B cell (primary cell): ENCODE results near the gene RICTOR. TPM values are rescaled to one million over a fixed set of nuclear protein-coding genes. Genes with fewer than 3 reads are reported as not detected.

Experiments used
- ATAC-seq: fragments of 200-7000 bp; cut with Tn5 transposase; one replicate; pipeline ENCODE4 v1.10.0; 2021; ENCODE audit warnings: low read depth, mild to moderate bottlenecking, moderate number of reproducible peaks, moderate library complexity
- CTCF ChIA-PET: fragments of 350-600 bp; sonication (Branson Sonifier 250); formaldehyde crosslinking; loops from one replicate; lab custom pipeline; 2021; ENCODE audit warnings: antibody characterized with exemption, inconsistent platforms; lab: Charles Lee
- POLR2A ChIA-PET: fragments of 350-600 bp; sonication (Branson Sonifier 250); formaldehyde crosslinking; loops from one replicate; lab custom pipeline; 2021; ENCODE audit warnings: antibody characterized with exemption; lab: Charles Lee
- DNase-seq: peaks from one replicate; pipeline ENCODE4 v3.0.0; 2013
- H2AFZ ChIP-seq: 2 replicates; pipeline ENCODE4 v1.6.1; 2012; ENCODE audit warnings: mild to moderate bottlenecking, low read depth, low read length; ENCODE audit not compliant: insufficient read depth, poor library complexity, severe bottlenecking
- H3K27ac ChIP-seq, 2 donors: 1 replicate in 1 of 2; 2 replicates in 1 of 2; pipeline ENCODE4 v1.5.1; 2012 to 2013; ENCODE audit warnings: low read length in 2 of 2, mild to moderate bottlenecking in 2 of 2, moderate library complexity in 1 of 2
- H3K27me3 ChIP-seq, 4 experiments: fragments of 200-600 bp in 1 of 4; sonication (generic) in 1 of 4; replicated peaks in 1 of 4; 1 replicate in 2 of 4; 2 replicates in 2 of 4; pipeline versions ENCODE4 v1.6.1 to v1.7.0; 2013 to 2016; ENCODE audit warnings: low read length in 3 of 4, mild to moderate bottlenecking in 2 of 4, mixed read lengths in 1 of 4, moderate library complexity in 1 of 4; ENCODE audit not compliant: insufficient read depth in 4 of 4, control insufficient read depth in 3 of 4; ENCODE audit errors: control extremely low read depth in 1 of 4
- H3K36me3 ChIP-seq, 2 experiments: replicated peaks in 1 of 2; 1 replicate in 1 of 2; 2 replicates in 1 of 2; pipeline versions ENCODE4 v1.6.1 to v1.7.1; 2013; ENCODE audit warnings: low read length in 1 of 2; ENCODE audit not compliant: insufficient read depth in 2 of 2, control insufficient read depth in 1 of 2; ENCODE audit errors: control extremely low read depth in 1 of 2, extremely low read depth in 1 of 2
- H3K4me1 ChIP-seq, 2 donors: fragments of 200-600 bp in 1 of 2; sonication (generic) in 1 of 2; 1 replicate in 1 of 2; 2 replicates in 1 of 2; pipeline versions ENCODE4 v1.5.1 to v1.6.1; 2013 to 2017; ENCODE audit warnings: low read length in 2 of 2; ENCODE audit not compliant: control insufficient read depth in 2 of 2, insufficient read depth in 2 of 2
- H3K4me2 ChIP-seq: replicated peaks from 2 replicates; pipeline ENCODE3; 2012; ENCODE audit warnings: mild to moderate bottlenecking, low read depth, low read length; ENCODE audit not compliant: poor library complexity, severe bottlenecking
- H3K4me3 ChIP-seq, 5 experiments: fragments of 200-600 bp in 1 of 5; sonication (generic) in 1 of 5; 1 replicate in 3 of 5; 2 replicates in 2 of 5; pipeline versions ENCODE4 v1.5.1 to v1.7.0; 2011 to 2016; ENCODE audit warnings: low read length in 4 of 5, mild to moderate bottlenecking in 4 of 5, low read depth in 2 of 5, control low read depth in 1 of 5, moderate library complexity in 1 of 5; ENCODE audit not compliant: insufficient read depth in 1 of 5; ENCODE audit errors: control extremely low read depth in 1 of 5, extremely low read depth in 1 of 5
- H3K79me2 ChIP-seq: fragments of 200-600 bp; sonication (generic); one replicate; pipeline ENCODE4 v1.6.0; 2016; ENCODE audit warnings: low read length; ENCODE audit not compliant: control insufficient read depth, insufficient read depth
- H3K9ac ChIP-seq: fragments of 200-600 bp; sonication (generic); 2 replicates; pipeline ENCODE4 v1.6.1; 2017; ENCODE audit warnings: mild to moderate bottlenecking, low read length, moderate library complexity
- H3K9me3 ChIP-seq, 3 donors: one replicate each; pipeline versions ENCODE4 v1.6.1 to v1.7.1; 2013; ENCODE audit warnings: low read length in 2 of 3; ENCODE audit not compliant: control insufficient read depth in 2 of 3, insufficient read depth in 1 of 3; ENCODE audit errors: control extremely low read depth in 1 of 3
- H4K20me1 ChIP-seq: 2 replicates; pipeline ENCODE4 v1.6.0; 2012; ENCODE audit warnings: mild to moderate bottlenecking, low read length; ENCODE audit not compliant: insufficient read depth, control insufficient read depth, poor library complexity, severe bottlenecking
- H3K27ac Mint-ChIP-seq: one replicate; pipeline ENCODE4 v1.8.0; 2021; ENCODE audit warnings: mixed read lengths
- H3K27me3 Mint-ChIP-seq: one replicate; pipeline ENCODE4 v1.8.0; 2021; ENCODE audit warnings: mixed read lengths
- H3K4me1 Mint-ChIP-seq: one replicate; pipeline ENCODE4 v1.8.0; 2021; ENCODE audit warnings: mixed read lengths
- H3K4me3 Mint-ChIP-seq: one replicate; pipeline ENCODE4 v1.8.0; 2021; ENCODE audit warnings: mixed read lengths
- H3K9me3 Mint-ChIP-seq: one replicate; pipeline ENCODE4 v1.8.0; 2022; ENCODE audit warnings: mixed read lengths; ENCODE audit not compliant: insufficient read depth
- EZH2 ChIP-seq: IDR thresholded peaks from 2 replicates; pipeline ENCODE4 v1.6.1; 2012; ENCODE audit warnings: borderline replicate concordance, low read depth, mild to moderate bottlenecking, moderate library complexity, low read length; ENCODE audit not compliant: insufficient read depth, poor library complexity, severe bottlenecking
- WGBS: methylation state at CpG from one replicate; pipeline ENCODE4 v1.1.5; 2013; ENCODE audit warnings: missing lambda C conversion rate; ENCODE audit not compliant: insufficient coverage; 5-methylcytosine and 5-hydroxymethylcytosine counted together
- intact Hi-C: fragments of 100-400 bp; cut with micrococcal nuclease; formaldehyde crosslinking; loops from one replicate; pipeline ENCODE4 v1.10.0; 2022
- polyA plus RNA-seq: library from polyadenylated mRNA; depleted of rRNA; stranded (reverse); fragments of >200 nt; gene quantifications from 2 replicates; pipeline ENCODE4 v1.2.3, GENCODE V29; 2012
- total RNA-seq, 2 donors: library from RNA; stranded (reverse); fragments of 120-200 nt in 1 of 2; gene quantifications; 1 replicate in 1 of 2; 2 replicates in 1 of 2; pipeline versions ENCODE4 v1.2.3 to v1.2.4, GENCODE V29; 2013 to 2022
- TF ChIP-seq, protein P1 (sequence below): fragments of 200-600 bp; IDR thresholded peaks from one replicate; pipeline ENCODE4 v1.8.0; 2022; ENCODE audit warnings: antibody characterized with exemption, mild to moderate bottlenecking

Gene RICTOR
- total and polyA plus RNA-seq, 2 donors (not counting 1 experiment from before 2014, with no cell fraction given): 15.4 to 84.3 TPM

- Mint-ChIP-seq H3K4me3 (no peak overlapping the region), H3K27ac (no peak overlapping the region), H3K27me3 (peaks cover 8% of the 10 kb centered on the region), H3K9me3 (no peaks in the 10 kb centered on the region), H3K4me1 (no peaks in the 10 kb centered on the region)
- no peaks in the 10 kb centered on the region for H3K9me3 ChIP-seq
- H4K20me1 ChIP-seq: no peaks in the 10 kb centered on the region
- no peak overlapping the region for H3K4me2 ChIP-seq
- no peak for DNase-seq
- no peak overlapping the region for H3K27ac ChIP-seq
- no peaks in the 10 kb centered on the region for H3K4me1 ChIP-seq
- ChIA-PET CTCF (interaction anchor here (1.2 kb wide), 1 partner anchor 19 kb away, joined by 4 read pairs; no protein-coding TSS in a partner anchor), POLR2A (no interaction called here)
- H3K36me3 ChIP-seq: no peaks in the 10 kb centered on the region
- intact Hi-C loops: no loop called here
- no peak for TF ChIP-seq EZH2
- TF ChIP-seq, protein P1, sequence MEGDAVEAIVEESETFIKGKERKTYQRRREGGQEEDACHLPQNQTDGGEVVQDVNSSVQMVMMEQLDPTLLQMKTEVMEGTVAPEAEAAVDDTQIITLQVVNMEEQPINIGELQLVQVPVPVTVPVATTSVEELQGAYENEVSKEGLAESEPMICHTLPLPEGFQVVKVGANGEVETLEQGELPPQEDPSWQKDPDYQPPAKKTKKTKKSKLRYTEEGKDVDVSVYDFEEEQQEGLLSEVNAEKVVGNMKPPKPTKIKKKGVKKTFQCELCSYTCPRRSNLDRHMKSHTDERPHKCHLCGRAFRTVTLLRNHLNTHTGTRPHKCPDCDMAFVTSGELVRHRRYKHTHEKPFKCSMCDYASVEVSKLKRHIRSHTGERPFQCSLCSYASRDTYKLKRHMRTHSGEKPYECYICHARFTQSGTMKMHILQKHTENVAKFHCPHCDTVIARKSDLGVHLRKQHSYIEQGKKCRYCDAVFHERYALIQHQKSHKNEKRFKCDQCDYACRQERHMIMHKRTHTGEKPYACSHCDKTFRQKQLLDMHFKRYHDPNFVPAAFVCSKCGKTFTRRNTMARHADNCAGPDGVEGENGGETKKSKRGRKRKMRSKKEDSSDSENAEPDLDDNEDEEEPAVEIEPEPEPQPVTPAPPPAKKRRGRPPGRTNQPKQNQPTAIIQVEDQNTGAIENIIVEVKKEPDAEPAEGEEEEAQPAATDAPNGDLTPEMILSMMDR: no peak
- no peak for ATAC-seq
- no peak overlapping the region for H2AFZ ChIP-seq
- H3K9ac ChIP-seq: no peak overlapping the region
- no peak overlapping the region for H3K4me3 ChIP-seq
- no peaks in the 10 kb centered on the region for H3K79me2 ChIP-seq
- no peaks in the 10 kb centered on the region for H3K27me3 ChIP-seq
Observed at GRCh38 chr5:39099831-39100230, 25.6 kb upstream of the RICTOR start.

- Mint-ChIP-seq H3K4me1 (no peaks in the 10 kb centered on the region), H3K27me3 (peaks cover 25% of the 10 kb centered on the region), H3K9me3 (peaks cover 4% of the 10 kb centered on the region), H3K27ac (no peak overlapping the region), H3K4me3 (no peak overlapping the region)
- H3K4me1 ChIP-seq: no peaks in the 10 kb centered on the region
- no peak overlapping the region for H3K4me2 ChIP-seq
- no peaks in the 10 kb centered on the region for H3K9me3 ChIP-seq
- ChIA-PET POLR2A (no interaction called here), CTCF (no interaction called here)
- intact Hi-C loops: no loop called here
- H3K4me3 ChIP-seq: no peak overlapping the region
- no peak for DNase-seq
- ATAC-seq: no peak
- TF ChIP-seq, protein P1: no peak
- TF ChIP-seq EZH2: no peak
- no peaks in the 10 kb centered on the region for H3K36me3 ChIP-seq
- H2AFZ ChIP-seq: no peak overlapping the region
- H3K27me3 ChIP-seq: no peaks in the 10 kb centered on the region
- H3K27ac ChIP-seq: no peak overlapping the region
- no CpG with 5 or more reads among the region's 1 CpG for WGBS
- no peak overlapping the region for H3K9ac ChIP-seq
- H3K79me2 ChIP-seq: no peaks in the 10 kb centered on the region
- no peaks in the 10 kb centered on the region for H4K20me1 ChIP-seq
Observed at GRCh38 chr5:39093352-39093751, 19.2 kb upstream of the RICTOR start.
